GM23338 (cell line): Measurements from ENCODE around the gene ZNF784. TPM values are rescaled to one million over a fixed set of nuclear protein-coding genes. Genes with fewer than 3 reads are reported as not detected.

Source experiments
- ATAC-seq: fragments of 200-7000 bp; cut with Tn5 transposase; 3 replicates; pipeline ENCODE4 v1.9.1; 2020
- DNase-seq: peaks from one replicate; pipeline ENCODE4 v3.0.0-alpha.2; 2015; ENCODE audit warnings: low spot score
- H2AFZ ChIP-seq: fragments of 200-600 bp; sonication (generic); 2 replicates; pipeline ENCODE4 v1.8.0; 2016; ENCODE audit warnings: antibody characterized with exemption, mild to moderate bottlenecking, moderate library complexity
- H3F3A ChIP-seq: fragments of 200-600 bp; sonication (generic); replicated peaks from 2 replicates; pipeline ENCODE4 v1.8.0; 2017; ENCODE audit warnings: antibody characterized with exemption, mixed run types, low read depth
- H3K27ac ChIP-seq: fragments of 200-600 bp; sonication (generic); 2 replicates; pipeline ENCODE4 v1.6.1; 2016; ENCODE audit warnings: low read depth
- H3K27me3 ChIP-seq: fragments of 200-600 bp; sonication (generic); 2 replicates; pipeline ENCODE4 v1.8.0; 2016; ENCODE audit warnings: mild to moderate bottlenecking, mixed run types, moderate library complexity; ENCODE audit not compliant: insufficient read depth
- H3K36me3 ChIP-seq: fragments of 200-600 bp; sonication (generic); 2 replicates; pipeline ENCODE4 v1.8.0; 2016; ENCODE audit warnings: mild to moderate bottlenecking; ENCODE audit not compliant: insufficient read depth
- H3K4me1 ChIP-seq: fragments of 200-600 bp; sonication (generic); 2 replicates; pipeline ENCODE4 v1.8.0; 2016; ENCODE audit warnings: mild to moderate bottlenecking, moderate library complexity; ENCODE audit not compliant: insufficient read depth
- H3K4me2 ChIP-seq: fragments of 200-600 bp; sonication (generic); 2 replicates; pipeline ENCODE4 v1.7.1; 2017; ENCODE audit warnings: mixed run types
- H3K4me3 ChIP-seq: fragments of 200-600 bp; sonication (generic); 2 replicates; pipeline ENCODE4 v1.6.1; 2016; ENCODE audit warnings: mixed run types
- H3K79me2 ChIP-seq: fragments of 200-600 bp; sonication (generic); replicated peaks from 2 replicates; pipeline ENCODE4 v1.8.0; 2017; ENCODE audit warnings: mild to moderate bottlenecking; ENCODE audit not compliant: insufficient read depth
- H3K9me2 ChIP-seq: fragments of 200-600 bp; sonication (generic); 2 replicates; pipeline ENCODE4 v1.8.0; 2017; ENCODE audit not compliant: insufficient read depth
- H4K20me1 ChIP-seq: fragments of 200-600 bp; sonication (generic); replicated peaks from 2 replicates; pipeline ENCODE4 v1.8.0; 2017; ENCODE audit warnings: mild to moderate bottlenecking; ENCODE audit not compliant: insufficient read depth
- H3K27ac Mint-ChIP-seq: 2 replicates; pipeline ENCODE4 v1.8.0; 2020; ENCODE audit warnings: inconsistent platforms, mild to moderate bottlenecking, moderate library complexity, mixed read lengths
- H3K27me3 Mint-ChIP-seq: 3 replicates; pipeline ENCODE4 v1.8.0; 2022; ENCODE audit warnings: low read depth, mild to moderate bottlenecking, moderate library complexity, mixed read lengths, inconsistent platforms; ENCODE audit not compliant: insufficient read depth, poor library complexity
- H3K36me3 Mint-ChIP-seq: 3 replicates; pipeline ENCODE4 v1.8.0; 2021; ENCODE audit warnings: low read depth, mild to moderate bottlenecking, inconsistent platforms, moderate library complexity, mixed read lengths
- H3K4me1 Mint-ChIP-seq: 3 replicates; pipeline ENCODE4 v1.8.0; 2020; ENCODE audit warnings: mild to moderate bottlenecking, inconsistent platforms, mixed read lengths
- H3K4me3 Mint-ChIP-seq: 3 replicates; pipeline ENCODE4 v1.8.0; 2021; ENCODE audit warnings: moderate library complexity, mild to moderate bottlenecking, inconsistent platforms, mixed read lengths
- H3K9me3 Mint-ChIP-seq: 3 replicates; pipeline ENCODE4 v1.8.0; 2020; ENCODE audit warnings: moderate library complexity, mild to moderate bottlenecking, inconsistent platforms, mixed read lengths
- NANOG ChIP-seq: IDR thresholded peaks from 2 replicates; pipeline ENCODE4 v1.6.1; 2016; ENCODE audit warnings: antibody characterized with exemption, borderline replicate concordance
- POLR2AphosphoS5 ChIP-seq: IDR thresholded peaks from 2 replicates; pipeline ENCODE4 v1.6.1; 2016; ENCODE audit warnings: antibody characterized with exemption, low read depth
- ZNF462 ChIP-seq: fragments of 250-450 bp; sonication (Bioruptor Pico); IDR thresholded peaks from 2 replicates; pipeline ENCODE4 v1.5.0; 2020; ENCODE audit warnings: mild to moderate bottlenecking, moderate library complexity
- long read RNA-seq: library from polyadenylated mRNA; unstranded; transcript quantifications from one replicate; pipeline ENCODE4 v2.0.0, GENCODE V29; 2020; ENCODE audit not compliant: unreplicated experiment
- polyA plus RNA-seq: library from polyadenylated mRNA; unstranded; fragments of >200 nt; fragmentation: Nextera tagmentation; extraction: Ambion mirVana; gene quantifications from 2 replicates; pipeline ENCODE4 v1.2.1, GENCODE V29; 2016
- total RNA-seq: library from RNA; depleted of rRNA; stranded (reverse); fragments of >200 nt; shearing (Covaris generic); gene quantifications from 2 replicates; pipeline ENCODE4 v1.2.3, GENCODE V29; 2014; rRNA removed

The ZNF784 gene
- total RNA-seq (5.6 and 6.7 TPM in 2 replicates), polyA plus RNA-seq (1.5 and 1.6 TPM in 2 replicates)
- long read RNA-seq, result 0 reads

- ATAC-seq, result peak; percentile 95
- Mint-ChIP-seq H3K27ac (peak within 1 kb of the TSS; percentile 98), H3K9me3 (no peaks in the 10 kb centered on the region; the same call in 2 of the 3 replicates), H3K27me3 (peaks cover 20% of the 10 kb centered on the region), H3K36me3 (peaks cover 30% of the 10 kb centered on the region), H3K4me1 (peaks cover 13% of the 10 kb centered on the region; the same call in 2 of the 3 replicates), H3K4me3 (peak within 1 kb of the TSS; percentile 79)
- Histone ChIP-seq H2AFZ (peak within 1 kb of the TSS; percentile 97; the same call in 1 of the 2 replicates), H3K36me3 (no peaks in the 10 kb centered on the region), H3K4me1 (no peaks in the 10 kb centered on the region; the same call in 1 of the 2 replicates), H3K27me3 (0 out of 2 replicates have a peak, but pooled peaks cover 5% of the 10 kb centered on the region), H3K79me2 (peaks cover 9% of the 10 kb centered on the region), H3K9me2 (no peaks in the 10 kb centered on the region), H3K27ac (peak within 1 kb of the TSS; percentile 97), H3F3A (peaks cover 12% of the 10 kb centered on the region), H3K4me3 (peak within 1 kb of the TSS; percentile 69), H4K20me1 (peaks cover 5% of the 10 kb centered on the region), H3K4me2 (peak within 1 kb of the TSS; percentile 68)
- peak; percentile 84 for TF ChIP-seq POLR2AphosphoS5
- no peak for TF ChIP-seq ZNF462 (CRISPR knock-in tag)
- peak; percentile 96 for DNase-seq
Measured at GRCh38 chr19:55624109-55625003, at the start of gene ZNF784. Gene ZNF784 (minus strand): TSS chr19:55624566. CDS start chr19:55624561, 5 bp downstream.

GRCh38 chr19:55673889-55674288, 49.5 kb upstream of the ZNF784 start:
- H3K4me1 ChIP-seq, result peaks cover 32% of the 10 kb centered on the region
- Mint-ChIP-seq H3K4me3 (peak overlapping the region; percentile 96), H3K27me3 (peaks cover 42% of the 10 kb centered on the region), H3K36me3 (peaks cover 67% of the 10 kb centered on the region), H3K9me3 (peaks cover 4% of the 10 kb centered on the region; the same call in 2 of the 3 replicates), H3K4me1 (peaks cover 40% of the 10 kb centered on the region), H3K27ac (peak overlapping the region; percentile 90)
- peak overlapping the region; percentile 56 for H3K4me2 ChIP-seq
- peak overlapping the region; percentile 74 for H3K27ac ChIP-seq
- peaks cover 15% of the 10 kb centered on the region for H3K36me3 ChIP-seq
- no peak overlapping the region for H3K4me3 ChIP-seq
- H3F3A ChIP-seq, result peaks cover 42% of the 10 kb centered on the region
- no peak for DNase-seq
- peaks cover 61% of the 10 kb centered on the region for H3K79me2 ChIP-seq
- ATAC-seq, result no peak
- no peaks in the 10 kb centered on the region for H3K9me2 ChIP-seq
- H2AFZ ChIP-seq, result no peak overlapping the region
- peaks cover 41% of the 10 kb centered on the region for H4K20me1 ChIP-seq
- no peaks in the 10 kb centered on the region for H3K27me3 ChIP-seq
- TF ChIP-seq NANOG (no peak), ZNF462 (CRISPR knock-in tag) (no peak)
